LoVo (cell line): Measurements from ENCODE around the gene BEND7.
"Not testable (repeated sequence)": the region's sequence is repeated elsewhere in the genome, so short reads cannot be mapped to it uniquely, and the experiment has no call there.

Experiments
- DNase-seq: peaks from one replicate; pipeline ENCODE4 v3.0.0-alpha.2; 2016; ENCODE audit warnings: low spot score

BEND7 gene

GRCh38 chr10:13481690-13482089 lies 47.1 kb downstream of the BEND7 start:
- no peak for DNase-seq

- DNase-seq: no peak
Measured at GRCh38 chr10:13475124-13475523, 53.7 kb downstream of the BEND7 start.

GRCh38 chr10:13473986-13474385 lies 54.8 kb downstream of the BEND7 start:
- DNase-seq: no peak

- no peak for DNase-seq
Measured at GRCh38 chr10:13472359-13472758, 56.5 kb downstream of the BEND7 start.

- DNase-seq: no peak
Measured at GRCh38 chr10:13470270-13470669, 58.5 kb downstream of the BEND7 start.

- DNase-seq: no peak
Measured at GRCh38 chr10:13462551-13462950, 66.3 kb downstream of the BEND7 start.

GRCh38 chr10:13458687-13459012 lies 70.2 kb downstream of the BEND7 start:
- no peak for DNase-seq

GRCh38 chr10:13457958-13458686 lies 70.7 kb downstream of the BEND7 start:
- no peak for DNase-seq

- DNase-seq: no peak
Measured at GRCh38 chr10:13453896-13454295, 74.9 kb downstream of the BEND7 start.

GRCh38 chr10:13450069-13450468 lies 78.7 kb downstream of the BEND7 start:
- no peak for DNase-seq

- no peak for DNase-seq
Measured at GRCh38 chr10:13449296-13449695, 79.5 kb downstream of the BEND7 start.

GRCh38 chr10:13448216-13448615 lies 80.6 kb downstream of the BEND7 start:
- no peak for DNase-seq

GRCh38 chr10:13445656-13446400 lies 83.0 kb downstream of the BEND7 start:
- DNase-seq: no peak

- DNase-seq: no peak
Measured at GRCh38 chr10:13441476-13441875, 87.3 kb downstream of the BEND7 start.

GRCh38 chr10:13440185-13441061 lies 88.4 kb downstream of the BEND7 start:
- DNase-seq: peak; percentile 69

- DNase-seq: no peak
Measured at GRCh38 chr10:13439313-13440184, 89.3 kb downstream of the BEND7 start.

- DNase-seq: no peak
Measured at GRCh38 chr10:13437026-13437555, 91.7 kb downstream of the BEND7 start.

GRCh38 chr10:13427943-13428342 lies 100.9 kb downstream of the BEND7 start:
- DNase-seq: not testable (repeated sequence)

- DNase-seq: no peak
Measured at GRCh38 chr10:13425397-13425796, 103.4 kb downstream of the BEND7 start.

- no peak for DNase-seq
Measured at GRCh38 chr10:13422800-13423199, 106.0 kb downstream of the BEND7 start.

GRCh38 chr10:13421382-13421917 lies 107.4 kb downstream of the BEND7 start:
- no peak for DNase-seq
